ENCODE results near the gene MCF2L. TPM values are rescaled to one million over a fixed set of nuclear protein-coding genes. Genes with fewer than 3 reads are reported as not detected.
"Not testable (repeated sequence)": the region's sequence is repeated elsewhere in the genome, so short reads cannot be mapped to it uniquely, and the experiment has no call there.

Gene MCF2L
- polyA plus RNA-seq, 1 donor (not counting 4 experiments of a cell fraction or from before 2014, with no cell fraction given): 0.14 TPM

DNA sequence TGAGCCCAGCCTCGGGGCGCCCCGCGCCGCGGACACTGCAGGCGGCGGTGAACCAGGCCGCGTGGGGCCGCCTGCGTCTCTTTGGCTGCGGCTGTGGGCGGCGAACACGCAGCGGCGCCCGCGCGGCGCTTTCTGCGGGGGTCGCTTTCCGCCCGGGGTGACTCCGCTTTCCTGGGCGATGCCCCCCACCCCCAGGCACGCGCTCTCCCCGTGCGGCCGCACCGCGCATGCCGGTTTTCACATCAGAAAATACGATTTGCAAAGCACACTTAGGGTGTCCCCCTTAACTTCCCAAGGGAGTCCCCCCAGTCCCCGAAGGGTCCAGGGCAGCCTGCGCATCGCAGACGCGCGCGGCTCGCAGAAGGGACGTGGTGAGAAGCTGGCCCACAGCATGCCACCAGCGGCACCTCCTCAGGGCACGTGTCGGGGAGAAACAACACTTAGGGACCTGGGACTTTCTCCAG is 141.9 kb downstream of the MCF2L start:
- Histone ChIP-seq H3K4me2 (ENCODE audit: control insufficient read depth, extremely low read depth, insufficient read depth, low read depth, low read length) (no peak overlapping the region), H3K4me3 (ENCODE audit: control insufficient read depth in 2 of 3, extremely low read depth in 1 of 3, insufficient read depth in 2 of 3, low read depth in 1 of 3, low read length in 3 of 3) (no peak overlapping the region), H3K9me1 (ENCODE audit: control insufficient read depth, extremely low read depth, insufficient read depth, low read length) (no peaks in the 10 kb centered on the region), H3K4me1 (ENCODE audit: control insufficient read depth, extremely low read depth, insufficient read depth, low read length) (no peaks in the 10 kb centered on the region), H3K36me3 (ENCODE audit: control insufficient read depth in 2 of 2, extremely low read depth in 1 of 2, insufficient read depth in 2 of 2, low read length in 2 of 2) (no peaks in the 10 kb centered on the region), H3K27me3 (ENCODE audit: control insufficient read depth, extremely low read depth, insufficient read depth, low read length) (peaks cover 33% of the 10 kb centered on the region), H3K79me2 (ENCODE audit: control insufficient read depth, insufficient read depth, low read length) (no peaks in the 10 kb centered on the region), H3K27ac (ENCODE audit: control insufficient read depth, insufficient read depth, low read length) (no peak overlapping the region), H2AFZ (ENCODE audit: control insufficient read depth, low read length) (no peak overlapping the region), H3K9ac (ENCODE audit: control insufficient read depth, extremely low read depth, insufficient read depth, low read length) (no peak overlapping the region), H3K9me3 (ENCODE audit: control insufficient read depth, low read depth, low read length) (no peaks in the 10 kb centered on the region), H4K20me1 (ENCODE audit: control insufficient read depth, extremely low read depth, insufficient read depth, low read length) (no peaks in the 10 kb centered on the region)
- FAIRE-seq (no peak), DNase-seq (ENCODE audit: low read depth, low spot score) (no peak)
- TF ChIP-seq, protein P1, sequence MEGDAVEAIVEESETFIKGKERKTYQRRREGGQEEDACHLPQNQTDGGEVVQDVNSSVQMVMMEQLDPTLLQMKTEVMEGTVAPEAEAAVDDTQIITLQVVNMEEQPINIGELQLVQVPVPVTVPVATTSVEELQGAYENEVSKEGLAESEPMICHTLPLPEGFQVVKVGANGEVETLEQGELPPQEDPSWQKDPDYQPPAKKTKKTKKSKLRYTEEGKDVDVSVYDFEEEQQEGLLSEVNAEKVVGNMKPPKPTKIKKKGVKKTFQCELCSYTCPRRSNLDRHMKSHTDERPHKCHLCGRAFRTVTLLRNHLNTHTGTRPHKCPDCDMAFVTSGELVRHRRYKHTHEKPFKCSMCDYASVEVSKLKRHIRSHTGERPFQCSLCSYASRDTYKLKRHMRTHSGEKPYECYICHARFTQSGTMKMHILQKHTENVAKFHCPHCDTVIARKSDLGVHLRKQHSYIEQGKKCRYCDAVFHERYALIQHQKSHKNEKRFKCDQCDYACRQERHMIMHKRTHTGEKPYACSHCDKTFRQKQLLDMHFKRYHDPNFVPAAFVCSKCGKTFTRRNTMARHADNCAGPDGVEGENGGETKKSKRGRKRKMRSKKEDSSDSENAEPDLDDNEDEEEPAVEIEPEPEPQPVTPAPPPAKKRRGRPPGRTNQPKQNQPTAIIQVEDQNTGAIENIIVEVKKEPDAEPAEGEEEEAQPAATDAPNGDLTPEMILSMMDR (optimal IDR thresholded peaks at IDR 0.05 in 1 of 3, IDR thresholded peaks at IDR 0.05 in 1 of 3, conservative IDR thresholded peaks at IDR 0.05 in 1 of 3; ENCODE audit: extremely low read depth in 1 of 3, insufficient read depth in 2 of 3, low read length in 3 of 3): no peak
- TF ChIP-seq EZH2 (IDR thresholded peaks at IDR 0.05; ENCODE audit: low read length): peak; percentile 45
- dilution Hi-C loops (cut with MboI; ENCODE audit: extremely low pct_ligation_motif_present, low sequenced_read_pairs): no loop called here

DNA sequence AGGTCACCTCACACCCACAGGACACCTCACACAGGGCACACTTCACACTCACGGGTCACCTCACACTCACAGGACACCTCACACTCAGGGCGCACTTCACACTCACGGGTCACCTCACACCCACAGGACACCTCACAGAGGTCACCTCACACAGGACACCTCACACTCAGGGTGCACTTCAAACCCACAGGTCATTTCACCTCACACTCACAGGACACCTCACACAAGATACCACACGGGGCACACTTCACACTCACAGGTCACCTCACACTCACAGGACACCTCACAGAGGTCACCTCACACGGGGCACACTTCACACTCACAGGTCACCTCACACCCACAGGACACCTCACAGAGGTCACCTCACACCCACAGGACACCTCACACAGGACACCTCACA is 142.8 kb downstream of the MCF2L start:
- H3K9me3 ChIP-seq (ENCODE audit: control insufficient read depth, low read depth, low read length); dilution Hi-C loops (cut with MboI; ENCODE audit: extremely low pct_ligation_motif_present, low sequenced_read_pairs); H3K27ac ChIP-seq (ENCODE audit: control insufficient read depth, insufficient read depth, low read length); DNase-seq (ENCODE audit: low read depth, low spot score); H3K4me1 ChIP-seq (ENCODE audit: control insufficient read depth, extremely low read depth, insufficient read depth, low read length); H4K20me1 ChIP-seq (ENCODE audit: control insufficient read depth, extremely low read depth, insufficient read depth, low read length); H3K36me3 ChIP-seq (ENCODE audit: control insufficient read depth in 2 of 2, extremely low read depth in 1 of 2, insufficient read depth in 2 of 2, low read length in 2 of 2); H3K9ac ChIP-seq (ENCODE audit: control insufficient read depth, extremely low read depth, insufficient read depth, low read length); H3K9me1 ChIP-seq (ENCODE audit: control insufficient read depth, extremely low read depth, insufficient read depth, low read length); H3K79me2 ChIP-seq (ENCODE audit: control insufficient read depth, insufficient read depth, low read length); H3K4me2 ChIP-seq (ENCODE audit: control insufficient read depth, extremely low read depth, insufficient read depth, low read depth, low read length); H3K4me3 ChIP-seq (ENCODE audit: control insufficient read depth in 2 of 3, extremely low read depth in 1 of 3, insufficient read depth in 2 of 3, low read depth in 1 of 3, low read length in 3 of 3); FAIRE-seq; H2AFZ ChIP-seq (ENCODE audit: control insufficient read depth, low read length): not testable (repeated sequence)
- H3K27me3 ChIP-seq (ENCODE audit: control insufficient read depth, extremely low read depth, insufficient read depth, low read length): peaks cover 36% of the 10 kb centered on the region

DNA sequence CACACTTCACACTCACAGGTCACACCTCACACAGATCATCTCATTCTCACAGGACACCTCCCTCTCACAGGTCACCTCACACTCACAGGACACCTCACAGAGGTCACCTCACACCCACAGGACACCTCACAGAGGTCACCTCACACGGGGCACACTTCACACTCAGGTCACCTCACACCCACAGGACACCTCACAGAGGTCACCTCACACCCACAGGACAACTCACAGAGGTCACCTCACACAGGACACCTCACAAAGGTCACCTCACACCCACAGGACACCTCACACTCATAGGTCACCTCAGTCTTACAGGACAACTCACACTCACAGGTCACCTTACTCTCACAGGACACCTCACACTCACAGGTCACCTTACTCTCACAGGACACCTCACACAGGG is 143.5 kb downstream of the MCF2L start:
- DNase-seq (ENCODE audit: low read depth, low spot score); H3K27ac ChIP-seq (ENCODE audit: control insufficient read depth, insufficient read depth, low read length); H3K4me1 ChIP-seq (ENCODE audit: control insufficient read depth, extremely low read depth, insufficient read depth, low read length); dilution Hi-C loops (cut with MboI; ENCODE audit: extremely low pct_ligation_motif_present, low sequenced_read_pairs); H3K4me2 ChIP-seq (ENCODE audit: control insufficient read depth, extremely low read depth, insufficient read depth, low read depth, low read length); H3K79me2 ChIP-seq (ENCODE audit: control insufficient read depth, insufficient read depth, low read length); H3K4me3 ChIP-seq (ENCODE audit: control insufficient read depth in 2 of 3, extremely low read depth in 1 of 3, insufficient read depth in 2 of 3, low read depth in 1 of 3, low read length in 3 of 3); H3K36me3 ChIP-seq (ENCODE audit: control insufficient read depth in 2 of 2, extremely low read depth in 1 of 2, insufficient read depth in 2 of 2, low read length in 2 of 2); H3K9ac ChIP-seq (ENCODE audit: control insufficient read depth, extremely low read depth, insufficient read depth, low read length); H3K9me3 ChIP-seq (ENCODE audit: control insufficient read depth, low read depth, low read length); H3K9me1 ChIP-seq (ENCODE audit: control insufficient read depth, extremely low read depth, insufficient read depth, low read length); FAIRE-seq; H4K20me1 ChIP-seq (ENCODE audit: control insufficient read depth, extremely low read depth, insufficient read depth, low read length); H2AFZ ChIP-seq (ENCODE audit: control insufficient read depth, low read length): not testable (repeated sequence)
- H3K27me3 ChIP-seq (ENCODE audit: control insufficient read depth, extremely low read depth, insufficient read depth, low read length): peaks cover 36% of the 10 kb centered on the region

Measured in keratinocyte (primary cell).